ENCODE data around the gene C2orf80.
A peak's percentile ranks its signal among the peaks of the same experiment; 100 is the strongest.

The C2orf80 gene

DNA sequence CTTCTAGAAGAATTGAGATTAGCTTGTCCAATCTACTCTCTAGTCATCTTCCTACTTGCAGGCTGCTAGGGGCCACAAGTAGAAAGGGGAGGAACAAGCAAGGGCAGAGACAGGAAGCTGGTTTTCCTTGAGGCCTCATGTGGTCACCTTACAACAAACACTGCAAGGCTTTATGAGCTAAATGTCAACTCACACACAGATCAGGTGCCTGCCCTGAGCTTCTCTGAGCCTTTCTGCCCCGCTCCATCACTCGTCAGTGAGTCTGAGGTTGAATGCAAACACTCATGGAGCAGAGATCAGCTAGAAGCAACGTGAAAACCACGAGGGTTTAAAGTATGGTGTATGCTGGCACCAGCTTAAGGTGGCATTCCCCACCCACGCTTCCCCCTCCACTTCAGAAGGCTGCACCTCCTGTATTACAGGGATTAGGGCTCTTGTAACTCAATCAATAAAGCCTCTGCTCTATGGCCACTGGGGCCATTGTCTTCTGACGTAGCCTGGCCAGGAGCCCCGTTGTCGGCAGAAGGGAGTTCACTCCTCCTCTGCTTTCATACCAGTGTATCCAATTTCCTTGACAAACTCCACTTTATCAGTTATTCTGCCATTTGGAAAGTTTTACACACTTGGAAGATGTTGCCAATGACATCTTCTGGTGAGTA, 54.8 kb downstream of the C2orf80 start:
- H4K5ac ChIP-seq (ENCODE audit: low read length) = no peak overlapping the region
- no peak overlapping the region for H2AK5ac ChIP-seq (ENCODE audit: low read length)
- no peak overlapping the region for H3K9ac ChIP-seq (ENCODE audit: low read length)
- H3K79me1 ChIP-seq (ENCODE audit: low read length) = no peaks in the 10 kb centered on the region
- no peak overlapping the region for H4K8ac ChIP-seq (ENCODE audit: low read depth, low read length)
- H3K27me3 ChIP-seq (ENCODE audit: insufficient read depth, low read length, poor library complexity) = no peaks in the 10 kb centered on the region
- H3K18ac ChIP-seq (ENCODE audit: low read length) = no peak overlapping the region
- no peak overlapping the region for H3K4me2 ChIP-seq (ENCODE audit: low read length)
- H3K4ac ChIP-seq (ENCODE audit: low read depth, low read length) = no peak overlapping the region
- H3K27ac ChIP-seq (ENCODE audit: low read depth, low read length) = no peak overlapping the region
- H3K23ac ChIP-seq (ENCODE audit: low read length) = no peak overlapping the region
- no peak overlapping the region for H2BK120ac ChIP-seq (ENCODE audit: low read depth, low read length)
- no peak overlapping the region for H3K56ac ChIP-seq (ENCODE audit: low read length)
- no CpG with 5 or more reads among the region's 8 CpGs for WGBS (ENCODE audit: extremely low coverage, insufficient coverage, low lambda C conversion rate)
- H3K4me3 ChIP-seq (ENCODE audit: low read length) = no peak overlapping the region
- no peaks in the 10 kb centered on the region for H3K79me2 ChIP-seq (ENCODE audit: control insufficient read depth, insufficient read depth, low read length)
- H3K4me1 ChIP-seq (ENCODE audit: control insufficient read depth, low read depth, low read length) = no peaks in the 10 kb centered on the region
- DNase-seq = no peak
- H2BK15ac ChIP-seq (replicated peaks; ENCODE audit: low read depth) = no peak overlapping the region
- no peaks in the 10 kb centered on the region for H3K36me3 ChIP-seq (ENCODE audit: control insufficient read depth, insufficient read depth, low read length)
- no peak overlapping the region for H2BK5ac ChIP-seq (ENCODE audit: low read length)

DNA sequence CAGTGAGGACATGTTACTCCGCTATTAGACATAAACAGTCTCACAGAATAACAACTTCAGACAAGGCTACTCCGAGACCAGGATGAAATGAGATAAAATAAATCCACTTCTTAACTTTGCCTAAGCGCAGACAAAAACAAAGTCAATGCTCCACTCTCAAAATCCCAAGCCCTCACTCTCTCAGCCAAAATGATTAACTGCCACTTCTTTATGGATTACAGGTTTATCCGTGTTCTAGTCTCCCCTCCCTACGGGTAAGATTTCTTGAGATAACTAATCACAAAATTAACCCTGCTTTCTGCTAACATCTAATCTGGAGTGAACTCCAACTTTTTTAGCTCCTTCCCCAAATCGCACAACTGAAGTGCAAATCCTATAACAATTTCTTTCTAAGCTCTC, 59.1 kb downstream of the C2orf80 start:
- WGBS (ENCODE audit: extremely low coverage, insufficient coverage, low lambda C conversion rate) = no CpG with 5 or more reads among the region's 6 CpGs
- H3K4ac ChIP-seq (ENCODE audit: low read depth, low read length) = no peak overlapping the region
- no peak overlapping the region for H3K4me2 ChIP-seq (ENCODE audit: low read length)
- H3K23ac ChIP-seq (ENCODE audit: low read length) = no peak overlapping the region
- H3K18ac ChIP-seq (ENCODE audit: low read length) = no peak overlapping the region
- no peak overlapping the region for H3K56ac ChIP-seq (ENCODE audit: low read length)
- no peak overlapping the region for H3K9ac ChIP-seq (ENCODE audit: low read length)
- no peaks in the 10 kb centered on the region for H3K79me1 ChIP-seq (ENCODE audit: low read length)
- no peaks in the 10 kb centered on the region for H3K36me3 ChIP-seq (ENCODE audit: control insufficient read depth, insufficient read depth, low read length)
- H2AK5ac ChIP-seq (ENCODE audit: low read length) = no peak overlapping the region
- no peak for DNase-seq
- no peaks in the 10 kb centered on the region for H3K27me3 ChIP-seq (ENCODE audit: insufficient read depth, low read length, poor library complexity)
- no peak overlapping the region for H4K5ac ChIP-seq (ENCODE audit: low read length)
- H4K8ac ChIP-seq (ENCODE audit: low read depth, low read length) = no peak overlapping the region
- H3K4me3 ChIP-seq (ENCODE audit: low read length) = no peak overlapping the region
- no peaks in the 10 kb centered on the region for H3K79me2 ChIP-seq (ENCODE audit: control insufficient read depth, insufficient read depth, low read length)
- H3K27ac ChIP-seq (ENCODE audit: low read depth, low read length) = no peak overlapping the region
- H2BK120ac ChIP-seq (ENCODE audit: low read depth, low read length) = no peak overlapping the region
- no peak overlapping the region for H2BK5ac ChIP-seq (ENCODE audit: low read length)
- no peak overlapping the region for H2BK15ac ChIP-seq (replicated peaks; ENCODE audit: low read depth)
- no peaks in the 10 kb centered on the region for H3K4me1 ChIP-seq (ENCODE audit: control insufficient read depth, low read depth, low read length)

DNA sequence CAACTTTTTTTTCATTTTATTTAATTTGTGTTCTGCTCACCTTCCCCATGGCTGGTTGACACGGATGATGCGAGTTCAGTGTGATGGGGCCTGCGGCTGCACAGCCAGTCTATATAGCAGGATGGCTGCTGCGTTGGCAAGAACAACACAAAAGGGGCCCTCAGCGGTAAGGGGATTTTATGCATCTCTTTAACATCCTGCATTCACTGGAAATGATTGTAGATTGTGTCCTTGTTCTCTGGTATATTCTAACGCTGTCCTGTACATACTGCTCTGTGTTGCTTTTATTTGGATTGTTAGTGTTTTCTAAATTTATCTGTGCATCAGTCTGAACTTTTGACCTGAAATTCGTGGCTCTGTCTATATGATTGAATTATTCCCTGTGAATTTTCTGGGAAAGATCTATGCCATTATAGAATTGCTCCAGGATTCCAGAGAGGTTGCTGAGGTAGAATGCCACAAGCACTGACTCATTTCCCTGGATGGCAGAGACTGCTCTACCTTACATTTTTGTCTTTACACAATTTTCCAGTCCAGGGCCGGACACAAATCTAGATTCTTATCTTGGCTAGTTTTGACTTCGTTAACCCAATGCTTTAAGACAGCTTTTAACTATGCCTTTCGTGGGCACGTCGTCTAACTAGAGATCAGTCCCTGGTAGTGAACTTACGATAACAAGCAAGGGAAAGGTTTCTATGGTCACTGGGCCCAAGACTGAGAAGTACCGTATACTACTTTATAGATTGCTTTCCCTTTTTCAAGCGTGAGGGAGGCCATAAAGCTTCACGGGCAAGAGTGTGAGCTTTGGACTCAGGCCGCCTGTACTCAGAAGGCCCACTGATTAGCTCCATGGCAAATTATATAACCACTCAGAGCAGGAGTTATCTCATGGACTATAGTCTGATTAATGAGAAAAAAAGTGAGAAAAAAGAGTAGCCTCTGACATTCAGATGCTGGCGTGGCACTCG, 59.8 kb downstream of the C2orf80 start, which contains the start of gene CRYGC:
CRYGC (minus strand) TSS at position 85 of the 968 bp plus-strand sequence; CDS start at position 49, 36 bp downstream.
- H2BK15ac ChIP-seq (replicated peaks; ENCODE audit: low read depth) = no peak within 1 kb of the TSS
- no peak within 1 kb of the TSS for H3K23ac ChIP-seq (ENCODE audit: low read length)
- H3K4me2 ChIP-seq (ENCODE audit: low read length) = no peak within 1 kb of the TSS
- H3K9ac ChIP-seq (ENCODE audit: low read length) = no peak within 1 kb of the TSS
- no peak within 1 kb of the TSS for H2BK120ac ChIP-seq (ENCODE audit: low read depth, low read length)
- H3K79me2 ChIP-seq (ENCODE audit: control insufficient read depth, insufficient read depth, low read length) = no peaks in the 10 kb centered on the region
- H3K56ac ChIP-seq (ENCODE audit: low read length) = no peak within 1 kb of the TSS
- H3K4me1 ChIP-seq (ENCODE audit: control insufficient read depth, low read depth, low read length) = no peaks in the 10 kb centered on the region
- H3K4me3 ChIP-seq (ENCODE audit: low read length) = no peak within 1 kb of the TSS
- no peak within 1 kb of the TSS for H3K27ac ChIP-seq (ENCODE audit: low read depth, low read length)
- H3K4ac ChIP-seq (ENCODE audit: low read depth, low read length) = no peak within 1 kb of the TSS
- peak within 1 kb of the TSS; percentile 7 for H3K18ac ChIP-seq (ENCODE audit: low read length)
- no peak within 1 kb of the TSS for H4K8ac ChIP-seq (ENCODE audit: low read depth, low read length)
- WGBS (ENCODE audit: extremely low coverage, insufficient coverage, low lambda C conversion rate) = no CpG with 5 or more reads among the region's 19 CpGs
- H2AK5ac ChIP-seq (ENCODE audit: low read length) = no peak within 1 kb of the TSS
- no peak within 1 kb of the TSS for H4K5ac ChIP-seq (ENCODE audit: low read length)
- H2BK5ac ChIP-seq (ENCODE audit: low read length) = no peak within 1 kb of the TSS
- H3K27me3 ChIP-seq (ENCODE audit: insufficient read depth, low read length, poor library complexity) = no peaks in the 10 kb centered on the region
- DNase-seq = no peak
- H3K36me3 ChIP-seq (ENCODE audit: control insufficient read depth, insufficient read depth, low read length) = no peaks in the 10 kb centered on the region
- no peaks in the 10 kb centered on the region for H3K79me1 ChIP-seq (ENCODE audit: low read length)

DNA sequence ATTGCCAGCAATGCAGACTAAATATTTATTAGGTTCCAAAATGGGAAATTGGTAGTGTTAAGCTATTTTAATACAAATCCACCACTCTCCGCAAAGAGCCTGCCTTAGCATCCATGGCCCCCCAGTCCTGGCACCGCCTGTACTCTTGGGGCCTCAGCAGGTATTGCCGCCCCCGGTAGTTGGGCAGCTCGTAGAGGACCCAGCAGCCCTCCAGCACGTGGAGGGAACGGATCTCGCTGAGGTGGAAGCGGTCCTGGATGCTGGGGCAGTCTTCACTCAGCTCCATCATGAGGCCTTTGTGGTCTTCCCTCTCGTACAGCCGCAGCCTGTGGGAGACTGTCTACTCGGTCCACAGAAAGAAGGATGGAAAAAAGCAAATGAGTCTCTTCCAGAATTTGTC, 61.7 kb downstream of the C2orf80 start:
- no peak overlapping the region for H3K23ac ChIP-seq (ENCODE audit: low read length)
- no peak overlapping the region for H4K8ac ChIP-seq (ENCODE audit: low read depth, low read length)
- H3K4me3 ChIP-seq (ENCODE audit: low read length) = no peak overlapping the region
- no peak overlapping the region for H3K9ac ChIP-seq (ENCODE audit: low read length)
- no peak overlapping the region for H2AK5ac ChIP-seq (ENCODE audit: low read length)
- H3K4me2 ChIP-seq (ENCODE audit: low read length) = no peak overlapping the region
- no CpG with 5 or more reads among the region's 12 CpGs for WGBS (ENCODE audit: extremely low coverage, insufficient coverage, low lambda C conversion rate)
- no peaks in the 10 kb centered on the region for H3K27me3 ChIP-seq (ENCODE audit: insufficient read depth, low read length, poor library complexity)
- H3K4ac ChIP-seq (ENCODE audit: low read depth, low read length) = no peak overlapping the region
- H3K36me3 ChIP-seq (ENCODE audit: control insufficient read depth, insufficient read depth, low read length) = no peaks in the 10 kb centered on the region
- no peak overlapping the region for H4K5ac ChIP-seq (ENCODE audit: low read length)
- H3K79me1 ChIP-seq (ENCODE audit: low read length) = no peaks in the 10 kb centered on the region
- H3K18ac ChIP-seq (ENCODE audit: low read length) = no peak overlapping the region
- H2BK15ac ChIP-seq (replicated peaks; ENCODE audit: low read depth) = no peak overlapping the region
- DNase-seq = no peak
- no peak overlapping the region for H3K56ac ChIP-seq (ENCODE audit: low read length)
- no peak overlapping the region for H2BK5ac ChIP-seq (ENCODE audit: low read length)
- H3K4me1 ChIP-seq (ENCODE audit: control insufficient read depth, low read depth, low read length) = no peaks in the 10 kb centered on the region
- H3K27ac ChIP-seq (ENCODE audit: low read depth, low read length) = no peak overlapping the region
- H2BK120ac ChIP-seq (ENCODE audit: low read depth, low read length) = no peak overlapping the region
- H3K79me2 ChIP-seq (ENCODE audit: control insufficient read depth, insufficient read depth, low read length) = no peaks in the 10 kb centered on the region

DNA sequence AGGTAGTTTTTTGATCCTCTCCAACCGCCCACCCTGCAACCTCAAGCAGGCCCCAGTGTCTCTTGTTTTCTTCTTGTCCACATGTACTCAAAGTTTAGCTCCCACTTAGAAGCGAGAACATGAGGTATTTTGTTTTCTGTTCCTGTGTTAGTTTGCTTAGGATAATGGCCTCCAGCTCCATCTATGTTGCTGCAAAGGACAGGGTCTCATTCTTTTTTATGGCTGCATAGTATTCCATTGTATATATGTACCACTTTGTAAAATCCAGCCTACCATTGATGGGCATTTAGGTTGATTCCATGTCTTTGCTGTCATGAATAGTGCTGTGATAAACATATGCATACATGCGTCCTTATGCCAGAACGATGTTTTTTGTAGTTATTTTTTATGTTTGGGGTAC, 62.7 kb downstream of the C2orf80 start:
- H2BK5ac ChIP-seq (ENCODE audit: low read length) = no peak overlapping the region
- H3K79me2 ChIP-seq (ENCODE audit: control insufficient read depth, insufficient read depth, low read length) = no peaks in the 10 kb centered on the region
- H4K8ac ChIP-seq (ENCODE audit: low read depth, low read length) = no peak overlapping the region
- H4K5ac ChIP-seq (ENCODE audit: low read length) = no peak overlapping the region
- no peaks in the 10 kb centered on the region for H3K79me1 ChIP-seq (ENCODE audit: low read length)
- no peaks in the 10 kb centered on the region for H3K27me3 ChIP-seq (ENCODE audit: insufficient read depth, low read length, poor library complexity)
- no peak overlapping the region for H3K4me3 ChIP-seq (ENCODE audit: low read length)
- no peak overlapping the region for H3K56ac ChIP-seq (ENCODE audit: low read length)
- H2BK120ac ChIP-seq (ENCODE audit: low read depth, low read length) = no peak overlapping the region
- no peak overlapping the region for H2AK5ac ChIP-seq (ENCODE audit: low read length)
- no peak overlapping the region for H3K9ac ChIP-seq (ENCODE audit: low read length)
- no peaks in the 10 kb centered on the region for H3K36me3 ChIP-seq (ENCODE audit: control insufficient read depth, insufficient read depth, low read length)
- no peak overlapping the region for H3K23ac ChIP-seq (ENCODE audit: low read length)
- H2BK15ac ChIP-seq (replicated peaks; ENCODE audit: low read depth) = no peak overlapping the region
- H3K18ac ChIP-seq (ENCODE audit: low read length) = no peak overlapping the region
- no peak for DNase-seq
- no peaks in the 10 kb centered on the region for H3K4me1 ChIP-seq (ENCODE audit: control insufficient read depth, low read depth, low read length)
- no peak overlapping the region for H3K4ac ChIP-seq (ENCODE audit: low read depth, low read length)
- H3K27ac ChIP-seq (ENCODE audit: low read depth, low read length) = no peak overlapping the region
- H3K4me2 ChIP-seq (ENCODE audit: low read length) = no peak overlapping the region
- WGBS (ENCODE audit: extremely low coverage, insufficient coverage, low lambda C conversion rate) = no CpG with 5 or more reads among the region's 4 CpGs

All from mesendoderm (in vitro differentiated cells).